Stimulated activated naive CD8-positive, alpha-beta T cell treated with anti-CD3 and anti-CD28 coated beads, Interleukin-15, Interleukin-2, amounts not matched to agents 100 ng/mL and 50 ng/mL, for 24 hours (primary cell): ENCODE measurements around the gene RALB.

Experiments
- H3K27ac Mint-ChIP-seq: one replicate; pipeline ENCODE4 v1.8.0; 2021; ENCODE audit warnings: mild to moderate bottlenecking, mixed read lengths
- H3K27me3 Mint-ChIP-seq: one replicate; pipeline ENCODE4 v1.8.0; 2021; ENCODE audit warnings: mixed read lengths
- H3K36me3 Mint-ChIP-seq: one replicate; pipeline ENCODE4 v1.8.0; 2021; ENCODE audit warnings: low read depth, mixed read lengths
- H3K4me1 Mint-ChIP-seq: one replicate; pipeline ENCODE4 v1.8.0; 2021; ENCODE audit warnings: low read depth, mixed read lengths
- H3K4me3 Mint-ChIP-seq: one replicate; pipeline ENCODE4 v1.8.0; 2021; ENCODE audit warnings: mild to moderate bottlenecking, mixed read lengths
- H3K9me3 Mint-ChIP-seq: one replicate; pipeline ENCODE4 v1.8.0; 2021; ENCODE audit warnings: mixed read lengths

RALB gene

GRCh38 chr2:120326066-120326465 lies 73.4 kb downstream of the RALB start:
- no peaks in the 10 kb centered on the region for H3K36me3 Mint-ChIP-seq
- H3K4me1 Mint-ChIP-seq = no peaks in the 10 kb centered on the region
- H3K27ac Mint-ChIP-seq = no peak overlapping the region
- H3K4me3 Mint-ChIP-seq = no peak overlapping the region
- H3K27me3 Mint-ChIP-seq = peaks cover 7% of the 10 kb centered on the region
- H3K9me3 Mint-ChIP-seq = no peaks in the 10 kb centered on the region

- H3K27me3 Mint-ChIP-seq = peaks cover 33% of the 10 kb centered on the region
- H3K9me3 Mint-ChIP-seq = no peaks in the 10 kb centered on the region
- no peak overlapping the region for H3K4me3 Mint-ChIP-seq
- H3K27ac Mint-ChIP-seq = no peak overlapping the region
- no peaks in the 10 kb centered on the region for H3K36me3 Mint-ChIP-seq
- H3K4me1 Mint-ChIP-seq = no peaks in the 10 kb centered on the region
Measured at GRCh38 chr2:120330946-120331822, 78.5 kb downstream of the RALB start.

GRCh38 chr2:120331903-120332302 lies 79.3 kb downstream of the RALB start:
- peaks cover 37% of the 10 kb centered on the region for H3K27me3 Mint-ChIP-seq
- H3K27ac Mint-ChIP-seq = no peak overlapping the region
- no peak overlapping the region for H3K4me3 Mint-ChIP-seq
- H3K4me1 Mint-ChIP-seq = no peaks in the 10 kb centered on the region
- no peaks in the 10 kb centered on the region for H3K9me3 Mint-ChIP-seq
- H3K36me3 Mint-ChIP-seq = no peaks in the 10 kb centered on the region

GRCh38 chr2:120332384-120332783 lies 79.7 kb downstream of the RALB start:
- Mint-ChIP-seq H3K27ac (no peak overlapping the region), H3K36me3 (no peaks in the 10 kb centered on the region), H3K27me3 (peaks cover 42% of the 10 kb centered on the region), H3K4me3 (no peak overlapping the region), H3K4me1 (no peaks in the 10 kb centered on the region), H3K9me3 (no peaks in the 10 kb centered on the region)

GRCh38 chr2:120334068-120334467 lies 81.4 kb downstream of the RALB start:
- Mint-ChIP-seq H3K36me3 (no peaks in the 10 kb centered on the region), H3K27me3 (peaks cover 55% of the 10 kb centered on the region), H3K4me3 (no peak overlapping the region), H3K9me3 (no peaks in the 10 kb centered on the region), H3K27ac (no peak overlapping the region), H3K4me1 (no peaks in the 10 kb centered on the region)

GRCh38 chr2:120336749-120337148 lies 84.1 kb downstream of the RALB start:
- H3K4me1 Mint-ChIP-seq = no peaks in the 10 kb centered on the region
- H3K27me3 Mint-ChIP-seq = peaks cover 64% of the 10 kb centered on the region
- no peaks in the 10 kb centered on the region for H3K36me3 Mint-ChIP-seq
- no peaks in the 10 kb centered on the region for H3K9me3 Mint-ChIP-seq
- no peak overlapping the region for H3K27ac Mint-ChIP-seq
- no peak overlapping the region for H3K4me3 Mint-ChIP-seq

GRCh38 chr2:120338015-120338414 lies 85.4 kb downstream of the RALB start:
- Mint-ChIP-seq H3K4me3 (no peak overlapping the region), H3K27me3 (peaks cover 70% of the 10 kb centered on the region), H3K36me3 (no peaks in the 10 kb centered on the region), H3K4me1 (peaks cover 3% of the 10 kb centered on the region), H3K27ac (no peak overlapping the region), H3K9me3 (no peaks in the 10 kb centered on the region)

GRCh38 chr2:120341977-120342376 lies 89.3 kb downstream of the RALB start:
- H3K36me3 Mint-ChIP-seq = no peaks in the 10 kb centered on the region
- H3K27ac Mint-ChIP-seq = no peak overlapping the region
- H3K4me1 Mint-ChIP-seq = peaks cover 13% of the 10 kb centered on the region
- no peaks in the 10 kb centered on the region for H3K9me3 Mint-ChIP-seq
- no peak overlapping the region for H3K4me3 Mint-ChIP-seq
- peaks cover 57% of the 10 kb centered on the region for H3K27me3 Mint-ChIP-seq

- Mint-ChIP-seq H3K27me3 (peaks cover 57% of the 10 kb centered on the region), H3K4me3 (no peak overlapping the region), H3K4me1 (peaks cover 18% of the 10 kb centered on the region), H3K27ac (no peak overlapping the region), H3K36me3 (no peaks in the 10 kb centered on the region), H3K9me3 (no peaks in the 10 kb centered on the region)
Measured at GRCh38 chr2:120342446-120342845, 89.8 kb downstream of the RALB start.

- Mint-ChIP-seq H3K9me3 (no peaks in the 10 kb centered on the region), H3K4me3 (peak overlapping the region; percentile 8), H3K27me3 (peaks cover 60% of the 10 kb centered on the region), H3K27ac (no peak overlapping the region), H3K4me1 (peaks cover 23% of the 10 kb centered on the region), H3K36me3 (no peaks in the 10 kb centered on the region)
Measured at GRCh38 chr2:120343100-120343432, 90.4 kb downstream of the RALB start.

- H3K27ac Mint-ChIP-seq = no peak overlapping the region
- H3K36me3 Mint-ChIP-seq = no peaks in the 10 kb centered on the region
- H3K9me3 Mint-ChIP-seq = no peaks in the 10 kb centered on the region
- H3K27me3 Mint-ChIP-seq = peaks cover 60% of the 10 kb centered on the region
- peaks cover 23% of the 10 kb centered on the region for H3K4me1 Mint-ChIP-seq
- H3K4me3 Mint-ChIP-seq = no peak overlapping the region
Measured at GRCh38 chr2:120343433-120344105, 90.9 kb downstream of the RALB start.
